Hepatocyte (in vitro differentiated cells): ENCODE results near the gene PTGIS. TPM values are rescaled to one million over a fixed set of nuclear protein-coding genes. Genes with fewer than 3 reads are reported as not detected.

ENCODE experiments used
- DNase-seq: peaks from one replicate; pipeline ENCODE4 v3.0.0-alpha.2; 2016; ENCODE audit warnings: low spot score
- H2AFZ ChIP-seq: fragments of 200-600 bp; sonication (generic); 2 replicates; pipeline ENCODE4 v1.6.0; 2016; ENCODE audit warnings: antibody characterized with exemption, mild to moderate bottlenecking
- H3K27ac ChIP-seq: fragments of 200-600 bp; sonication (generic); 2 replicates; pipeline ENCODE4 v1.5.1; 2016; ENCODE audit warnings: mild to moderate bottlenecking
- H3K27me3 ChIP-seq: fragments of 200-600 bp; sonication (generic); 2 replicates; pipeline ENCODE4 v1.6.1; 2016
- H3K36me3 ChIP-seq: fragments of 200-600 bp; sonication (generic); replicated peaks from 2 replicates; pipeline ENCODE4 v1.5.1; 2016; ENCODE audit warnings: low read depth; ENCODE audit not compliant: insufficient read depth
- H3K4me1 ChIP-seq: fragments of 200-600 bp; sonication (generic); 2 replicates; pipeline ENCODE4 v1.5.1; 2016; ENCODE audit warnings: mild to moderate bottlenecking, moderate library complexity; ENCODE audit not compliant: insufficient read depth
- H3K4me2 ChIP-seq: fragments of 200-600 bp; sonication (generic); 2 replicates; pipeline ENCODE4 v1.6.0; 2016
- H3K4me3 ChIP-seq: fragments of 200-600 bp; sonication (generic); 2 replicates; pipeline ENCODE4 v1.5.1; 2016; ENCODE audit warnings: mild to moderate bottlenecking
- H3K79me2 ChIP-seq: fragments of 200-600 bp; sonication (generic); 2 replicates; pipeline ENCODE4 v1.6.0; 2017; ENCODE audit warnings: mild to moderate bottlenecking
- H3K9me2 ChIP-seq: fragments of 200-600 bp; sonication (generic); replicated peaks from 2 replicates; pipeline ENCODE4 v1.6.0; 2017; ENCODE audit warnings: mild to moderate bottlenecking; ENCODE audit not compliant: insufficient read depth
- H3K9me3 ChIP-seq: fragments of 200-600 bp; sonication (generic); 2 replicates; pipeline ENCODE4 v1.5.1; 2016; ENCODE audit warnings: low read depth, mild to moderate bottlenecking
- H4K20me1 ChIP-seq: fragments of 200-600 bp; sonication (generic); 2 replicates; pipeline ENCODE4 v1.6.0; 2016; ENCODE audit warnings: mild to moderate bottlenecking; ENCODE audit not compliant: insufficient read depth, poor library complexity, severe bottlenecking
- CTCF ChIP-seq: fragments of 200-600 bp; sonication (generic); IDR thresholded peaks from 2 replicates; pipeline ENCODE4 v1.5.1; 2016; ENCODE audit warnings: antibody characterized with exemption, mild to moderate bottlenecking; ENCODE audit not compliant: poor library complexity
- EZH2 ChIP-seq: fragments of 200-600 bp; sonication (generic); IDR thresholded peaks from 2 replicates; pipeline ENCODE4 v1.6.1; 2016; ENCODE audit warnings: antibody characterized with exemption, mild to moderate bottlenecking, borderline replicate concordance
- EZH2phosphoT487 ChIP-seq: fragments of 200-600 bp; sonication (generic); IDR thresholded peaks from one replicate; pipeline ENCODE4 v1.6.1; 2018; ENCODE audit warnings: antibody characterized with exemption, mild to moderate bottlenecking, low read depth, moderate library complexity; ENCODE audit not compliant: unreplicated experiment, severe bottlenecking
- WGBS: methylation state at CpG from one replicate; pipeline ENCODE4 v1.1.6; 2016; ENCODE audit warnings: low lambda C conversion rate; ENCODE audit errors: missing lambda C conversion rate; 5-methylcytosine and 5-hydroxymethylcytosine counted together
- polyA plus RNA-seq: library from polyadenylated mRNA; unstranded; fragments of >200 nt; fragmentation: Nextera tagmentation; extraction: Ambion mirVana; gene quantifications from 2 replicates; pipeline ENCODE4 v1.2.1, GENCODE V29; 2016
- total RNA-seq: library from RNA; depleted of rRNA; stranded (reverse); fragments of >200 nt; gene quantifications from 2 replicates; pipeline ENCODE4 v1.2.3, GENCODE V29; 2014

The PTGIS gene
- total and polyA plus RNA-seq, 2 experiments from 2014 or later = 25.4 to 26.1 TPM

- no peak for DNase-seq
- WGBS = 94% methylated on average over 5 of the region's 5 CpGs
- TF ChIP-seq EZH2 = no peak
- TF ChIP-seq CTCF = no peak
- no peak for TF ChIP-seq EZH2phosphoT487
- no peak overlapping the region for H2AFZ ChIP-seq
- H3K79me2 ChIP-seq = no peaks in the 10 kb centered on the region
- no peaks in the 10 kb centered on the region for H4K20me1 ChIP-seq
- H3K4me2 ChIP-seq = no peak overlapping the region
- peaks cover 1% of the 10 kb centered on the region for H3K4me1 ChIP-seq
- no peak overlapping the region for H3K27ac ChIP-seq
- H3K9me3 ChIP-seq = no peaks in the 10 kb centered on the region
- peaks cover 41% of the 10 kb centered on the region for H3K27me3 ChIP-seq
- no peak overlapping the region for H3K4me3 ChIP-seq
- H3K36me3 ChIP-seq = no peaks in the 10 kb centered on the region
- no peaks in the 10 kb centered on the region for H3K9me2 ChIP-seq
Observed at GRCh38 chr20:49489688-49490087, 78.2 kb downstream of the PTGIS start.

DNA sequence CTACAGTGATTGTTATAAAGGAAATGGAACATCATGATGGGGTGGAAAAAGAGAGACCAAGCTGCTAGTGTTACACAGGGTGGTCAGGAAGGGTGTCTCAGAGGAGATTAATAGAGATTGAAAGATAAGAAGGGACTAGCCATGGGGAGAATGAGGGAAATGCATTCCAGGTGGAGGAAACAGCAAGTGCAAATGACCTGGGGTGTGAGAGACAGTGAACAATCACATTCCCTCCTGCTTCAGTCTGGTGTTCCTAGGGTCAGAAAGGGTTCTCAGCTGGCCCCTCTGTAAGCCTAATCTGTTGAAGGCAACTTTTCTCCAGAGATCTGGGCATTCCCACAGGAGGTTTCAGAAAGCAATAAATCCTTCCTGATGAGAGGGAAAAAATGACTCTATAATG lies 81.9 kb downstream of the PTGIS start:
- peaks cover 9% of the 10 kb centered on the region for H3K4me1 ChIP-seq
- H3K9me2 ChIP-seq = no peaks in the 10 kb centered on the region
- no peak overlapping the region for H3K4me3 ChIP-seq
- H3K36me3 ChIP-seq = no peaks in the 10 kb centered on the region
- DNase-seq = no peak
- no peak overlapping the region for H3K27ac ChIP-seq
- no peaks in the 10 kb centered on the region for H4K20me1 ChIP-seq
- no peaks in the 10 kb centered on the region for H3K9me3 ChIP-seq
- H3K79me2 ChIP-seq = no peaks in the 10 kb centered on the region
- TF ChIP-seq EZH2phosphoT487 (no peak), EZH2 (no peak), CTCF (no peak)
- H3K27me3 ChIP-seq = peaks cover 53% of the 10 kb centered on the region
- H2AFZ ChIP-seq = no peak overlapping the region
- no peak overlapping the region for H3K4me2 ChIP-seq

DNA sequence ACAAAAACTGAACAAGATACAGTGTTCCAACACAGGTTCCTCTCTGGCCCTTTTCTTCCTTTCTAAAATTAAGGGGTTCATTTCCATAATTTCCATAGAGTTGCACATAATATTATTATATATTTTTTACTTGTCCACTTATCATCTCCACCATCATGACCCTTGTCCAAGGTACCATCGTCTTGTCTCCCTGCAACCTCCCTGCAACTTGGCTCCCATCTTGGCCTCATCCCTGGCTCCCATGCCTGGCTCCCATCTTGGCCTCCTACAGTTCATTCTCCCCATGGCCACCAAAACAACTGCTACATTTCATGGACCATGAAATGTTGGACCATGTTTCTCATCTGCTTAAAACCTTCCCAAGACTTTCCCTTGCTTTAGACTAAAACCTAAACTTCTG lies 82.4 kb downstream of the PTGIS start:
- no peaks in the 10 kb centered on the region for H4K20me1 ChIP-seq
- 62% methylated on average over 1 of the region's 1 CpG for WGBS
- TF ChIP-seq EZH2phosphoT487 (no peak), EZH2 (no peak), CTCF (no peak)
- H3K4me1 ChIP-seq = peaks cover 9% of the 10 kb centered on the region
- DNase-seq = no peak
- H3K36me3 ChIP-seq = no peaks in the 10 kb centered on the region
- no peaks in the 10 kb centered on the region for H3K9me3 ChIP-seq
- no peaks in the 10 kb centered on the region for H3K79me2 ChIP-seq
- no peaks in the 10 kb centered on the region for H3K9me2 ChIP-seq
- H3K27me3 ChIP-seq = peaks cover 53% of the 10 kb centered on the region
- H3K4me2 ChIP-seq = no peak overlapping the region
- no peak overlapping the region for H3K27ac ChIP-seq
- H3K4me3 ChIP-seq = no peak overlapping the region
- H2AFZ ChIP-seq = no peak overlapping the region
